ENCODE measurements around the gene NEK6.

NEK6 gene

DNA sequence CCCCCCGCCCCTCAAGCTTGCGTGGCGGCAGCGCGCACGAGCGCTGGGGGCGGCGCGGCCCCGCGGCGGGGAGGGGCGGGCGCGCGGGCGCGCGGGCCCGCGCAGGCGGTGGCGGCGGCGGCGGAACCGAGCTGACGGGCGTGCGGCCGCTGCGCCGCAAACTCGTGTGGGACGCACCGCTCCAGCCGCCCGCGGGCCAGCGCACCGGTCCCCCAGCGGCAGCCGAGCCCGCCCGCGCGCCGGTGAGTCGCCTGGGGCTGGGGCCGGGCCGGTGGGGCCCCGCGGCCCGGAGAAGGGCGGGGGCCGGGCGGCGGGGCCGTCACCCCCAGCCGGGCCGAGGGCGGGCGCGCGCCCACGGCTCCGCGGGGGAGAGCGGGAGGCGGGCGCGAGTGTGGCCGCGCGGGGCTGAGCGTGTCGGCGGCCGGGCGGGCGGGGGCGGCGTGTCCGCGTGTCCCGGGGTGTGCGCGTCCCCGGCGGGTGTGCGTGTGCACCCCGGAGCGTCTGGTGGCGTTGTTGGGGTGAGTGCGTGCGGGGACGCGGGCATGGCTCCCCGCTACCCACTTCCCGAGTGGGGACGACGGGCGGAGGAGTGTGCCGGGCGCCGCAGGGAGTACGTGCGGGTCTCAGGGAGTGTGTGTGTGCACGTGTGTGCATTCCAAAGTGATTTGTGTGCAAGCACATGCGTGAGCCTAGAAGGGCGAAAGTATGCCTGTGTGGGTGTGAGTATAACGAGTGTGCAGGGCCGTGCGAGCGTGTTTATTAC lies at the start of gene NEK6:
NEK6 (plus strand) TSS at position 106 of the 763 bp plus-strand sequence. CDS start 44,016 bp downstream, outside the sequence.
- Histone ChIP-seq H3K36me3 (replicated peaks) (no peaks in the 10 kb centered on the region), H3K4me3 (ENCODE audit: low read depth, low read length) (peak within 1 kb of the TSS; percentile 92), H3K27me3 (replicated peaks) (no peaks in the 10 kb centered on the region), H3K27ac (peak within 1 kb of the TSS; percentile 78)
- in situ Hi-C loops (cut with HindIII; ENCODE audit: low pct_ligation_motif_present, low sequenced_read_pairs) = no loop called here
- DNase-seq = no peak
- TF ChIP-seq, protein P1, sequence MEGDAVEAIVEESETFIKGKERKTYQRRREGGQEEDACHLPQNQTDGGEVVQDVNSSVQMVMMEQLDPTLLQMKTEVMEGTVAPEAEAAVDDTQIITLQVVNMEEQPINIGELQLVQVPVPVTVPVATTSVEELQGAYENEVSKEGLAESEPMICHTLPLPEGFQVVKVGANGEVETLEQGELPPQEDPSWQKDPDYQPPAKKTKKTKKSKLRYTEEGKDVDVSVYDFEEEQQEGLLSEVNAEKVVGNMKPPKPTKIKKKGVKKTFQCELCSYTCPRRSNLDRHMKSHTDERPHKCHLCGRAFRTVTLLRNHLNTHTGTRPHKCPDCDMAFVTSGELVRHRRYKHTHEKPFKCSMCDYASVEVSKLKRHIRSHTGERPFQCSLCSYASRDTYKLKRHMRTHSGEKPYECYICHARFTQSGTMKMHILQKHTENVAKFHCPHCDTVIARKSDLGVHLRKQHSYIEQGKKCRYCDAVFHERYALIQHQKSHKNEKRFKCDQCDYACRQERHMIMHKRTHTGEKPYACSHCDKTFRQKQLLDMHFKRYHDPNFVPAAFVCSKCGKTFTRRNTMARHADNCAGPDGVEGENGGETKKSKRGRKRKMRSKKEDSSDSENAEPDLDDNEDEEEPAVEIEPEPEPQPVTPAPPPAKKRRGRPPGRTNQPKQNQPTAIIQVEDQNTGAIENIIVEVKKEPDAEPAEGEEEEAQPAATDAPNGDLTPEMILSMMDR (IDR thresholded peaks at IDR 0.05; ENCODE audit: low read depth, low read length, missing control alignments) = no peak

DNA sequence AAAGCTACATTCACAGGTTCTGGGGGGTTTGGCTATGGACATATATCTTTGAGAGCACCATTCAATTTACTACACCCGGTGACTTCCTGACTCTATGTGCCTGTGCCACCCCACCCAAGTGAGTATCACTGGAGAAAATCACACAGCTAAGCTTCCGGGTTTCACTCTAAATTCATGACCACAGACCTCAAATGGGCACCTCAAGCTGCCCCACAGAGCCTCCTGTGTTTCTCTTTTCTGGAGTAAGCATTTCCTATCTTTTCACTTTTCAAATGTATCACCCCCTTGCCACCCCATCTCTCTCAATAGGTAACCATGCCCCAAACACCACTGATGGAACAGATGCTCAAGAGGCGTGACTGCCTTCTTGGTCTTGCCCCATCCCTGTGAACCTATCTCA lies 49.2 kb upstream of the NEK6 start:
- DNase-seq = no peak
- in situ Hi-C loops (cut with HindIII; ENCODE audit: low pct_ligation_motif_present, low sequenced_read_pairs) = no loop called here
- TF ChIP-seq, protein P1 (IDR thresholded peaks at IDR 0.05; ENCODE audit: low read depth, low read length, missing control alignments) = no peak
- no peak overlapping the region for H3K4me3 ChIP-seq (ENCODE audit: low read depth, low read length)
- no peak overlapping the region for H3K27ac ChIP-seq
- no peaks in the 10 kb centered on the region for H3K36me3 ChIP-seq (replicated peaks)
- peaks cover 7% of the 10 kb centered on the region for H3K27me3 ChIP-seq (replicated peaks)

DNA sequence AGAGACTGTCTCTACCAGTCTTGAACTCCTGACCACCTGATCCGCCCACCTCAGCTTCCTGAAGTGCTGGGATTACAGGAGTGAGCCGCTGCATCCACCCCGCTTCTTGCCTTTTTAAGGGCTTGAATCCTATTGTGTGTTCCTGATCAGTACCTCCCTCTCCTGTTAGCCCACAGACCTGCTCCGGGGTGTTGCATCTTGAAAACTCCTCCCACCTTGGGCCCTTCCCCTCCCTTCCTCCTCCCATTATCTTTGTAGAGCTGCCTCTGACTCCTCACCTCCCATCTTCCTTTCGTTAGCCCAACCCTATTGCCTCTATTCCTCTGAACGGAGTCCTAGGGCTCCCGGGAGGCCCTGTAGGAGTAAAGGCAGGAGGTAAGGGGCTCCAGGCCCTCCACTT lies 48.5 kb upstream of the NEK6 start:
- in situ Hi-C loops (cut with HindIII; ENCODE audit: low pct_ligation_motif_present, low sequenced_read_pairs) = no loop called here
- Histone ChIP-seq H3K4me3 (ENCODE audit: low read depth, low read length) (no peak overlapping the region), H3K27me3 (replicated peaks) (peaks cover 7% of the 10 kb centered on the region), H3K36me3 (replicated peaks) (no peaks in the 10 kb centered on the region), H3K27ac (no peak overlapping the region)
- TF ChIP-seq, protein P1 (IDR thresholded peaks at IDR 0.05; ENCODE audit: low read depth, low read length, missing control alignments) = no peak
- no peak for DNase-seq

DNA sequence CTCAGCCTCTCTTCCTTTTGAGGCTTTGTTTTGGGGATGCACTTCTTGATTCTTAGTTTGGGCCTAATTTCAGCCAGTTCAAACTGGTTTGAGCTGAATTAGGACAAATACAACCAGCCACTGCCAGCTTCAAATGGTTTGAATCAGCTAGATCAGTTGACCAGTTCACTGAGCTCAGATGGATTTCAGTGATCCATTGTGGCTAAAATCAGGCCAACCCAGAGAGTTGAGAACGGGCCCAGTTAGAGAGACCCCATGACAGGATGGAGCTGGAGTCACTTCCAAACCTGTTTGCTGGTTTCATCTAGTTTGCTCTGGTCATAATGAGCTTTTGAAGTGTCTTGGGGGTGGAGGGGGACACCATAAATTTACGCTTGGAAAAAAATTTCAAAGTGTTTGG lies 48.0 kb upstream of the NEK6 start:
- DNase-seq = no peak
- in situ Hi-C loops (cut with HindIII; ENCODE audit: low pct_ligation_motif_present, low sequenced_read_pairs) = no loop called here

DNA sequence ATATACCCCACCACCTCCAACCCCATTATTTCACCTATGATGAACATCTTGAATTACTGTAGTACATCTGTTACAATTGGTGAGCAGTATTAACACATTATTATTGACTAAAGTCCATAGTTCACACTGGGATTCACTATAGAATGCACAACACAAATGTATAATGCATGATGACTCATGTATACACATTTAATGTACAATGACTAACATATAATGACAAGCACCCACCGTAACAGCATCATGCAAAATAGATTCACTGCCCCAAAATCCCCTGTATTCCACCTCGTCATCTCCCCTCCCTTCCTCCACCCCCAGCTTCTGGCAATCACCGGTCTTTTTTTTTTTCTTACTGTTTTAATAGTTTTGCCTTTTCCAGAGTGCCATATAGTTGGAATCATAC lies 47.1 kb upstream of the NEK6 start:
- no peak overlapping the region for H3K4me3 ChIP-seq (ENCODE audit: low read depth, low read length)
- no peak for DNase-seq
- H3K27ac ChIP-seq = no peak overlapping the region
- TF ChIP-seq, protein P1 (IDR thresholded peaks at IDR 0.05; ENCODE audit: low read depth, low read length, missing control alignments) = no peak
- peaks cover 4% of the 10 kb centered on the region for H3K27me3 ChIP-seq (replicated peaks)
- no peaks in the 10 kb centered on the region for H3K36me3 ChIP-seq (replicated peaks)
- in situ Hi-C loops (cut with HindIII; ENCODE audit: low pct_ligation_motif_present, low sequenced_read_pairs) = no loop called here

More for the DNA sequence above, 48.0 kb upstream of the NEK6 start:
- H3K27me3 ChIP-seq (replicated peaks) = peaks cover 7% of the 10 kb centered on the region
- H3K27ac ChIP-seq = no peak overlapping the region
- TF ChIP-seq, protein P1 (IDR thresholded peaks at IDR 0.05; ENCODE audit: low read depth, low read length, missing control alignments) = no peak
- H3K4me3 ChIP-seq (ENCODE audit: low read depth, low read length) = no peak overlapping the region
- H3K36me3 ChIP-seq (replicated peaks) = no peaks in the 10 kb centered on the region

Data from brain microvascular endothelial cell (primary cell).